Peyer's patch (tissue), 4 donors: Measurements from ENCODE around the gene RAVER2.

ENCODE experiments used
- CTCF ChIP-seq, 6 experiments: fragments of 450-650 bp in 4 of 6; fragments of 200-600 bp in 2 of 6; sonication (generic) in 1 of 6; IDR thresholded peaks; one replicate each; pipeline ENCODE4 v1.5.1; 2017 to 2019; ENCODE audit warnings: antibody characterized with exemption in 6 of 6, mild to moderate bottlenecking in 3 of 6, moderate library complexity in 1 of 6
- POLR2A ChIP-seq, 2 donors: fragments of 450-650 bp; IDR thresholded peaks; one replicate each; pipeline ENCODE4 v1.5.1; 2017; ENCODE audit warnings: antibody characterized with exemption in 2 of 2, mild to moderate bottlenecking in 2 of 2, moderate library complexity in 2 of 2

DNA sequence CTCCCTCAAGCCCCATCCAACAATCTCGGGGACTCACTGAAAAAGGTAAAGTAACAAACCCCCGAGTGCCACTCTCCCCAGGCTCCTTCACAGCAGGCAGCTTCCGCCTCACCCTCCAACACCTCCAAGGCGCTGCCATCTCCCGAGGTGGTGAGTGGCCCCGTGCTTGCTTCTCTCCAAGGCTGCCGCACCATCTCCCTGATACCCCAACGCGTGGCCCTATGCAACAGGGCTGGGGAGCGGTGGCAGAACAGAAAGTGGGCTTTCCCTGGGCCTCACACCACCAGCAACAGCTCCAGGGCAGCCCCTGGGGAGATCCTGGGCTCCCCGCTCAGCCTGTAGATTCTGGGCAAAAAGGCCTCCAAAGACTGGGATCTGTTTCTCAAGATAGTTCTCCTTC, 105.1 kb downstream of the RAVER2 start:
- TF ChIP-seq CTCF (IDR thresholded peaks at IDR 0.05): no peak
- TF ChIP-seq POLR2A (IDR thresholded peaks at IDR 0.05): no peak
